Brain pericyte (primary cell): ENCODE measurements around the gene C20orf141.
A peak's percentile ranks its signal among the peaks of the same experiment; 100 is the strongest.
"Not testable (repeated sequence)": the region's sequence is repeated elsewhere in the genome, so short reads cannot be mapped to it uniquely, and the experiment has no call there.

Source experiments
- DNase-seq: peaks from one replicate; pipeline ENCODE4 v3.0.0-alpha.2; 2012; ENCODE audit warnings: low read depth, low spot score

The C20orf141 gene, protein sequence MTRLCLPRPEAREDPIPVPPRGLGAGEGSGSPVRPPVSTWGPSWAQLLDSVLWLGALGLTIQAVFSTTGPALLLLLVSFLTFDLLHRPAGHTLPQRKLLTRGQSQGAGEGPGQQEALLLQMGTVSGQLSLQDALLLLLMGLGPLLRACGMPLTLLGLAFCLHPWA

DNA sequence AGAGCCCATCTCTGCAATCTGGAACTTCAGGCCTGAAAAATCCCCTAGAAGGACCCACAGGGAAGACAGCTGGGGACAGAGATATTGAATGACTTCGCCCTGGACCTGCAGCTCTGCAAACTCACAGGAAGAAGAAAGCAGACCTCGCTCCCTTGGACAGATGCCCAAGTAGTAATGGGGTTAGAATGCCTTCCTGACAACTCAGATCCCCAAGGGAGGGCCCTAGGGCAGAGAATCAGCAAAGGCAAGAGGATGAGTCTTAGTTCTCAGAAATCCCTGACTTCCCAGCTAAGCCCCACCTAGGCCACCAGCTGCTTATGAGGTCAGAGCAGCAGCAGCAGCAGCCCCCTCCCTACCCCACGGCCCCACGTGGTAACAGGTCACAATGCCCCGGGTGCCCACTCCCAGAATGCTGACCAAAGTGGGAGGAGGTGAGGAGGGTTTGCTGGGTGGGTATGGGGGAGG, at the start of gene C20orf141:
Gene C20orf141 (plus strand): TSS at position 401 of the 465 bp plus-strand sequence. CDS start 198 bp downstream, outside the sequence.
- DNase-seq: peak; percentile 95

DNA sequence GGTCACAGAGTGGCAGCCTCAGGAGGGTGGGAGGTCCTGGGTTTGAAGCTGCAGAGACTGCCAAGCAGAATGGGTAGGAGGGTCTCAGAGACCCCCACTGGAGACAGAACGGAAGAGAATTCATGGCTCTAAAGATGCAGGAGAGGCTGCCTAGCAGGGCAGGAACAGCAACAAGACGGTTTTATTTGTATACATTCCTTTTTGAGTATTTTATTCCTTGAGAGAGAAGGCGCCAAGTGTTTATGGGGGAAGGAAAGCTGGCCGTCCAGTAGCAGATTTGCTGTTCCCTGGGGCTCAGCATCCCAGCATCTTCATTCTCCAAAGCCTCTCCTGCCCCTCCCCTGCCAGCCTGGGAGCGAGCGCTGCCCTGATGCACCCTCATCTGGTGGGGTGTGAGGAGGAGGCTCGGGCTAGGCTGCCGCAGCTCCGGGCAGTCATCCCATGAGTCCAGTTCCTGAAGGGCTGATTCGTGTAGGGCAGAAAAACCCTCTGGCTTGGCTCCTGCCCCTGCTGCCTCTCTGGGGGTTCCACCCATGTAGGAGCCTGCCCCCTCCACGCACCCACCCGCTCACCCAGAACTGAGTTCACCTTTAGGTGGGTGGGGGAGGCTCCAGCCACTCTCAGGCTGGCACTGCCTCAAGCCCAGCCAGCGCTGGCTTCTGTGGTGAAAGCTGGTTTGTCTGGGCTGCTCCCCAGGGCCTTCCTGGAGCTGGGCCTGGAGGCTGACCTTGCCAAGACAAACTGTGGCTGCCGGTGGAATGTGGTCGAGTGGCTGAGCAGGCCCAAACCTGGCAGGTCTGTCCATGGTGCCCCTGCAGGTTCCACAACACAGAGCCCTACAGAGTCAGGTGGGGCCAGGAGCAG, 46.8 kb upstream of the C20orf141 start:
- no peak for DNase-seq

DNA sequence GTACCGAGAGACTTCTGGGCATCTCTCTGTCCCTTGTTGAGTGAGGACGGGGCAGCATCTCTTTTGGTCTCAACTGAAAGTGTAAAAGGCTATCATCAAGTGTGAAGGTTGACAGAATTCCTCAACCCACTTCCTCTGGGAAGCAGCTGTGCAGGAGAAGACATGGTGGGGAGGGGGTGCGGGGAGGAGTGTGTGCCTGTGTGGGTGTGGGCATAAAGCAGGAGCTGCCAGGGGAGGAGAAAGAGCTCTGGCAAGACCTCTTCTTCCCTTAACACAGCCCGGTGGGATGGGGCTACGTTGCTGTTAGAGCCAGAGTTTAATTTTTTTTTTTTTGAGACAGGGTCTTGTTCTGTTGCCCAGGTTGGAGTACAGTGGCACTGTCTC, 46.2 kb upstream of the C20orf141 start:
- DNase-seq: no peak

DNA sequence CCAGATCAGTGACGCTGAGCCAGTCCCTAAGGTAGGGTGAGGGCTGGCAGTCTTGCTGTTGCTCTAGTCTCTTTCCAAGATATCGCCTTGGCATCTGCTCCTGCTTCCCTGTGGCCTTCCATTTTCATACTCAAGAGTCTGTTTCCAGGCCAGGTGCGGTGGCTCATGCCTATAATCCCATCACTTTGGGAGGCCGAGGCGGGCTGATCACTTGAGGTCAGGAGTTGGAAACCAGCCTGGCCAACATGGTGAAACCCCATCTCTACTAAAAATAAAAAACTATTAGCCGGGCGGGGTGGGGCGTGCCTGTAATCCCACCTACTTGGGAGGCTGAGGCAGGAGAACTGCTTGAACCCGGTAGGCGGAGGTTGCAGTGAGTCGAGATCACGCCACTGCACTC, 44.7 kb upstream of the C20orf141 start:
- DNase-seq: not testable (repeated sequence)

DNA sequence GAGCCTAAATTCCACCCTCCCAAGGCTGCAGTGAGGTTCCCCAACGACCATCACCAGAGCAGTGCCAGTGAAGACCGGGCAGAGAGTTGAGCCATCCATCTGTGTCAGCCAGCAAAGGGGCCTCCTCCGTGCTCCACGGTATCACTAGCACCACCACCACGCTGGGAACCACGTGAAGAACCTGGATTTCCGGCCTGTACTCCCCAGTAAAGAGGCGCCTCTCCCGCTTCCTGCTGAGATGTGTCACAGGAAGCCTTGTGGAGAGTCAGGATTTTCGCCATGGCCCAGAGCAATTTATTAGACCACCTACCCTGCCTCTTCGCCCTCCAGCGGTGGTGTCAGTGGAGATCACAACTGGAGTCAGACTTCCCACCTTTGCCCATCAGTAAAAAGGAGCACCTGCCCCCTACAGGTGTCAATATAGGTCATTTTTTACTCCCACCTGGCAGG, 43.1 kb upstream of the C20orf141 start:
- no peak for DNase-seq

DNA sequence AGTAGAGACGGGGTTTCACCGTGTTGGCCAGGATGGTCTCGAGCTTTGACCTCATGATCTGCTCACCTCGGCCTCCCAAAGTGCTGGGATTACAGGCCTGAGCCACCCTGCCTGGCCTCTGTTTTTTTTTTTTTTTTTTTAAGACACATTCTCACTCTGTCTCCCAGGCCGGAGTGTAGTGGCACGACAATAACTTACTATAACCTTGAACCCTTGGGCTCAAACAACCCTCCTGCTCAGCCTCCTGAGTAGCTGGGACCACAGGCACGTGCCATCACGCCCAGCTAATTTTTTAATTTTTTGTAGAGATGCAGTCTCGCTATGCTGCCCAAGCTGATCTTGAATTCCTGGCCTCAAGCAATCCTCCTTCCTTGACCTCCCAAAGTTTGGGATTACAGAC, 41.0 kb upstream of the C20orf141 start:
- DNase-seq: no peak

DNA sequence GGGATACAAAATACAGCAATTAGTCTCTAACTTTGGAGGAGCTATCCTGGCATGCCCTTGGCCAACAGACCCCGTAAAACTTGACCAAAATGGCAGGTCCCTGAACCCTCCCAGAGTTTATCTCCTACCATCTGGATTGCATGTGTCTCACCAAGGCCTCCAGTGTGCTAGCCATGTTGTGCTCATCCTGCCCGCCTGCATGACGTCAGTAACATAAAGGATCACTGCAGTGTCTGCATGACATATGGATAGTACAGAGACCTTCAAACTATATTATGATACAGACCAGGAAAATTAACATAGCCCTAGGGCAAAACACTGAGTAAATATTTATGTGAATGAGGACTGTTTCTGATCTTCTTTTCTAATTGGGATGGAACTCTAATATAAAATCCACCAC, 39.6 kb upstream of the C20orf141 start:
- no peak for DNase-seq

DNA sequence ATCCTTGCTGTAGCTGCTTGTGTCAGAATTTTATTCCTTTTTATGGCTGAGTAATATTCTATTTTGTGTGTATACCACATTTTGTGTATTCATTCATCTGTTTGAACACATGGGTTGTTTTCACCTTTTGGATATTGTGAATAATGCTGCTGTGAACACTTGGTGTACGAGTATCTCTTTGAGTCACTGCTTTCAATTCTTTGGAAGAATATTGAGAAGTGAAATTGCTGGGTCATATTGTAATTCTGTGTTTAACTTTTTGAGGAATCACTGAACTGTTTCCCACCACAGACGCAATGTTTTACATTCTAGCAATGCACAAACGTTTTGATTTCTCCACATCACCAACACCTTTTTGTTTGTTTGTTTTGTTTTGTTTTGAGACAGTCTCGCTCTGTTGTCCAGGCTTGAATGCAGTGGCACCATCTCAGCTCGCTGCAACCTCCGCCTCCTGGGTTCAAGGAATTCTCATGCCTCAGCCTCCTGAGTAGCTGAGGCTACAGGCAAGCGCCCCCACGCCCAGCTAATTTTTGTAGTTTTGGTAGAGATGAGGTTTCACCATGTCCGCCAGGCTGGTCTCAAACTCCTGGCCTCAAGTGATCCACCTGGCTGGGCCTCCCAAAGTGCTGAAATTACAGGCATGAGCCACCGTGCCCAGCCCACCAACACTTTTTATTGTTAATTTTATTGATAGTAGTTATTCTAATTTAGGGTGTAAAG, 36.0 kb upstream of the C20orf141 start:
- DNase-seq: no peak

DNA sequence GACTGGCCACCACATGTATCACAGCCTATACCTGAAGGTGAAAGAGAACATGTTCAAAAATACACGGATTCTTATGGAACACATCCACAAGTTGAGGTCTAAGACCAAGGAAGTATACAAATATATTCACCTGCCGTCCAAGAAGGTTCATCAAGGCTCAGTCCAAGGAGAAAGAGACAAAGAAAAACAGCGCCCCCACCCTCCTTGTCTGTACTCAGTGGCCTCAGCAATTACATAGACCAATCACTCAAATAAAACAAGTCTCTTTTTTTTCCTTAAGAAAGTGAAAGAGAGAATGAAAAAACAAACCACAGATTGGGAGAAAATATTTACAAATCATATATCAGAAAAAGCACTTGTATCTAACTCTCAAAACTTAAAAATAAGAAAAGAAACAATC, 33.8 kb upstream of the C20orf141 start:
- DNase-seq: no peak

DNA sequence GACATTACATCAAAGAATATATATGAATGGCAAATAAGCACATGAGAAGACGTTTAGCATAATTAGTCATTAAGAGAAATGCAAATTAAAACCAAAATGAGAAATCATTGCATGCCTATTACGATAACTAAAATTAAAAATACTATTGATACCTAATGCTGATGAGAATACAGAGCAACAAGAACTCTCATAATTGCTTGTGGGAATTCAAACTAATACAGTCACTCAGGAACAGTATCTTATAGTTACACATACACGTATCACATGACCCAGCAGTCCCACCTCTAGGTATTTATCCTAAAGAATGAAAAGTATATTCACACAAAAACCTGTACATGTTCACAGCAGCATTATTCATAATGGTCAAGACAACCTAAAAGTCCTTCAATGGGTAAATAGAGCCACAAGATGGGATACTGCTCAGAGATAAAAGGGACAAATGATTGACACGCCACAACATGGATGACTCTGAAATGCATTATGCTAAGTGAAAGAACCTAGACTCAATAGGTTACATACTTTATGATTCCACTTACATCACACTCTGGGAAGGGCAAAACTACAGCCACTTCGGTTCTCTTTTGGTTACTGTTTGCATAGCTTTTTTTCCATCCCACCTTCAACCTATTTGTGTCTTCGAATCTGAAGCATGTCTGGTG, 30.8 kb upstream of the C20orf141 start:
- DNase-seq: no peak

DNA sequence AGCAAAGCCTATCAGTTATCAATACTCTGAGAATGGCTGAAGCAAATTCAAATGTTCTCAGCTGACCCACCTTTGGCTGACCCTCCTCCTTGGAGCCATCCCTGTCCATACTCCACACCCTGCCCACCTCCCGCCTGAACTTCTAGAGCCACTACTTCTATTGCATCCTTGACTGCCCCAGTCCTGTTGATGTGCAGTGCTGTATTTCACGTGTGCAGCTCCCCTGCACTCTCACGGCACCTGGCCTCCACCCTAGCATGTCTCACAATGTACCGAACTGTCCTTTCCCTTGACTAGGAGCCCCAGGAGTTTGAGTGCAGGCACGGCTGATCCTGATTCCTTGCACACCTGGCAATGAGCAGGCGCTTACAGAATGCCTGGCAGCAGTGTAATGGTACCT, 21.3 kb upstream of the C20orf141 start:
- no peak for DNase-seq

DNA sequence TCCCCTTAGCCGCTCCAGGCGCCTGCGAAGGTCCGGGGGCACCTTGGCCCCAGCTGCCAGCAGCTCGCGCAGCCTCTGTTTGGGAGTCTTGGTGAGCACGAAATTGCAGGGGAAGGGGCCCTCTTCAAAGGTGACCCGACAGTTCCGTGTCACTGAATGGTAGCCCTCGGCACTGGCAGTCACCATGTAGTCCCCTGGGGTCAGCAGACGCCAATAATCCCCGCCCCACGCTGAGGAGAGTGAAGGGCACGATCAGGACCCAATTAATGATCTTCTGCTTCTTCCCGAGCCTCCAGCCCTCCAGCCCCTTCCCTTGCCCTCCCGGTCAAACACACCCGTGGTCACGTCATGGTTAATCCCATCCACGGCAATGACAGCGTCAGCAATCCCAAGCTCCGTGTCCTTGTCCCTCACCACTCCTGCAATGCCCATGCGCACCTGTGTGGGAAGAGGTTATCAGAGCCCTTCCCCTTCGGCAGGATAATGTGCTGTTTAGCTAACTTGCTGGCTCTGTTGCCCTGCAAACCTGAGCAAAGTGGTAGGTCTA, 20.5 kb upstream of the C20orf141 start:
- DNase-seq: no peak

DNA sequence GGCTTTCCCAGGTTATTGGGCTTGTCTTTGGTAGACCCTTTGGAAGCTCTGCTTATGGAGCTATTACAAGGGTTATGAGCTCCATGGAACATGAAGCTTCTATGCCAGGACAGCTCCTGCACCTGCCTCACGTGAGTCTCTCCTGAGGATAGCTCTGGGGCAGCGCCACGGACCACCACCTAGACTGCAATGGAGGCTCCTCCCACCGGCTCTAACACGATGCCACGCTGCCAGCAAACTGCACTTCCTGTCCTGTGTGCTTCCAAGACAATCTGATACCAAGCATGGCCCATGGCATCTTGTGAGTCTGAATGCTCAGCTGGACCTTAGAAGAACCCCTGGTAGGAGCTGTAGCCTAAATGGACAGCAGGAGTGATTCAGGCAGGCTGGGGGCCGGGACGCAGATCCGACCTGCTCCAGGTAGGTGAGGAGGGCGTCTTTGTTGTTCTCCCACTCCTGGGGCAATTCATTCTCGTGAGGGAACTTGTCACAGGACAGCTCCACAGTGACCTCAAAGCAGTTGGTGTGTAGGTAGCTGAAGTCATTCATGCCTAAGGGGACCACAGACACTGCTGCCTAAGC, 19.8 kb upstream of the C20orf141 start:
- no peak for DNase-seq

DNA sequence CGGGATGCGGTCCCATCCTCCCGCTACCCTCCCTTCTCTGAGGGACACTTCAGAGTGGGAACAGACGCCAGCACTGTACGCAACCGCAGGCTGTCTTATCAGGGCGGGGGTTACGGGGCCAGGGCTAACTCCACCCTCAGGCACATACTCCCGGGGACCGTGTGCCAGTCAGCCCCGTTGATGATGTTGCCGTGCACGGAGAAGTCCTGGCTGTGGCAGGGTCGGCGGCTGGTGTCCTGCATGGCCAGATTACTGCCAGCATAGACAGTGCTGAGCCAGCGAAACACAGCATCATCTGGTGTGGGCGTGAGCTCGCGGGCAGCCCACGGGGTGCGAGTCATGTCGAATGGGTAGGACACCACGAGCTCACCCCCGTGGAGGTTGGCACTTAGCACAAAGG, 19.3 kb upstream of the C20orf141 start:
- DNase-seq: no peak

DNA sequence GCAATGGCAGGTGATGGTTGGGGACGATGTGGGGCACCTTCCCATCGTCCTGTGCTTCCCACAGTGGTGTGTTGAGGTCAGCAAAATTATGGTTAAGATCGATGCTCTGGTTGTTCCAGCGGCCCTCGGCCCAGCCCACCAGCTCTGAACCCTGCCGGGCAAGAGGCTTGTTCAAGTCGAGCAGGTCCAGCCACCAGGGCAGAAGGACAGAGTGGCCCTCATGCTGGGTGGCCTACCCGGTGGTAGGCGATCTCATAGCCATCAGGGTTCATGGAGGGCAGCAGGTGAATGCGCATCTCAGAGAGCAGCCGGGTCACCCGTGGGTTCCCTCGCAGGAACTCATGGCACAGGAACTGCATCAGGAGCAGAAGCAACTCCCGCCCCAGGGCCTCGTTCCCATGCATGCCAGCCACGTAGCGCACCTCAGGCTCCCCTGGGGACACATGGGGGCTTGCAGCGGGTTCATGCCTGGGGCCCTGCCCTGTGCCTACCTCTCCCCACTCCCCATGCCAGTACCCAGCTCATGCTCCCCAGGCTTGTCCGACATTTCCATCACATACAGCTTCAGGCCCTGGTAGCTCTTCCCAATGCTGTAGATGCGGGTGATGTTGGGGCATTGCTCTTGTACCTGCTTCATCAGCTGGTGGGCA, 18.7 kb upstream of the C20orf141 start:
- DNase-seq: no peak

DNA sequence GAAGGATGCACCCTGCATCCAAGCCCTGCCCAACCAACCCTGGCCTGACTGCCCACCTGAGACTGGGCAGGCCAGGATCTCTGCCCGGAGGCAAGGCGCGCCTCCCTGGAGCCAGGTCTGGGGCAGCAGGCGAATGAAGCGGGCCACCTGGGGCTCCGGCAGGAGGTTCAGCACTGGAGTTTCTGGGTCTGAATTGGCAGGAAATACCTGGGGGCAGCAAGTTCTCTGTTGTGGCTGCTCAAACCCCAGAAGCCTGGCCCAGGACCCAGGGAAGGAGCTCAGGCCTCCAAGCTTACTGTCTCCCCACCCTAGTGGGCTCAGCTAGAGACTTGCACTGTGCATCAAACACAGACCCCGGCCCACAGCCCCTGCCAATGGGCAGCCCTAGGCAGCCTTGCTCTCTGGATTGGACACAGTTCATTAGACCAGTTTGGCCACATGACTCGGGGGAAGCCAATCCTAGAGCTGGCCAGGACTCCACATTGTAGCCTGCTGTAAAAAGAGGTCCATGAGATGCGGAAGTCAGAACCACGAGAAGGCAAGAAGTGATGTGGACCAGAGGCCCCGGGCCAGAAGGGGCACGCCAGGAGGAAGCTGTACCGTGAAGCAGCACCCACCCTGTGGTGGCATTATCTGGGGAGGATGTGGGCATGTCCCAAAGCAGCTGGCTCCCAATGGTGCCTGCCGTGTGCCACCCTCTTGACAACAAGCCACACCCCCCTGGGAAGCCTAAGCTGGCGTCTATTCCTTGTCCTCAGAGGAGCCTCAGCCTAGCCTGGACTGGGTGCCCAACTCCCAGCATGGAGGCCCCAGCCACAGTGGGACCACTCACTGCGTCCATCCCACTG, 17.4 kb upstream of the C20orf141 start:
- DNase-seq: no peak

DNA sequence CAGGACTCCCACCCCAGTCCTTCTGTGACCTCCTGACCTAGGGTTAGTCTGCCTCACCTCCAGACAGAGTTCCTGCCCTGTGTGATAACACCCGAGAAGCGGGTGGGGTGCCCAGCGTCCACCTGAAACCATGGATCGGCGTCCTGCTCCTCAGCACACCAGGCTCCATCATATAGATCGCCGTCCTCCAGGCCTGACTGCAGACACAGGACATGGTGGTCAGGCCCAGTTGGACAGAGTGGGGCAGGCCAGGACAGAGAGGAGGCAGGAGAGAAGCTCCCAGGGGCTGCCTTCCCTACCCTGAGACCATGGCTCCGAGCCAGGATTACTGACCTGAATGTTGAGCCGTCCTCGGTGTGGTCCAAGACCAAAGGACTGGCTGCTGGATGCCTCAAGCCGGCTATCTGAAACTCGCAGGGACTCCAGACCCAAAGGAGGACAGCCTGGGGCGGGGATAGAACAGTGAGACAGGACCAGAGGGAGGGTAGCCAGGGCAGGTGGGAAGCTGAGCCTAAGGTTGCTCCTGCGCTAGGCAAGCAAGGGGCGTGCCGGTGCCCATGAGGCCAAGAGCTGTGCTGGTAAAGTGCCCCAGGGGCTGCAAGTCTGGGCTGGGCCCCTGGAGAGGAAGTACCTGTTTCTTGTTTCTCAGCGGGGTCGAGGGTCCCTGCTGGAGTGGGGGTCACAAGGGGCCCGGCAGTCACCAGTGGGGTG, 16.5 kb upstream of the C20orf141 start:
- DNase-seq: no peak

DNA sequence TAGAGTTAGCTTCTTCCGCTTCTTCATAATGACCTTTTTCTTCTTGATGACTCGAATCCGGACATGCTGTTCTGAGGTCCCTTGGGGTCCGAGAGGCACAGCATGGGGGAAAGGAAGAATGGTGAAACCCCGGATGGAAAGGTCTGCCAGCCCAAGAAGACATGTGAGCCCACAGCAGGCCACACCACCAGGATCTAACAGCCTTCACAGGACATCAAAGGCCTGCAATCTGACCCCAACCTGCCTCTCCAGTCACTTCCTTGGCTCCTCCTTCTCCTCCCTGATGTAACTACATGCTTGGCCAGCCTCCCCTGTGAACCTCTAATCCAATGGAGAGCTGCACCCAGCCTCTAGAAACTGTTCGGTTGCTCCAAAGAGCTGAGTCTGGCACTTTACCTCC, 16.0 kb upstream of the C20orf141 start:
- peak; percentile 41 for DNase-seq

DNA sequence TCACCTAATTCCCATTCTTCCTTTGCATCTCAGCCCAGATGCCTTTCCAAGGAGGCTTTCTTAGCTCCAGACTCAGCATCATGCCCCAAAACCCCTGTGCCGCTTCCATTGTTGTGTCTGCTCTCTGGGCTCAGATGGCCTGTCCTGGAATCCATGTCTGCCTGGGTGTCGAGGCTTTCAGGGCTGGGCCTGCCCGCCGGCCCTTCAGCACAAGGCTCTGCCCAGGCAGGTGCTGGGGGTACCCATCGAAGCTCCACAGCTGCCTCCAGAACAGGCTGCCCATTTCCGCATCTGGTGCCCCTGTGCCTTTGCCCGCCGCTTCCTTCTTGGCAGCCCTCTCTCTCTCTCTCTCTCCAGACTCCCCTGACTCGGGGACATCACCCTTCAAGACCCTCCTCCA, 15.5 kb upstream of the C20orf141 start:
- no peak for DNase-seq
